Cardiac muscle cell (in vitro differentiated cells and primary cell): ENCODE measurements around the gene CYP2D6. TPM values are rescaled to one million over a fixed set of nuclear protein-coding genes. Genes with fewer than 3 reads are reported as not detected.

ENCODE experiments used
- DNase-seq, 2 donors: peaks; one replicate each; pipeline versions ENCODE4 v3.0.0 to v3.0.0-alpha.2; 2010 to 2017; ENCODE audit warnings: low read depth in 1 of 2, low spot score in 1 of 2
- H3K27ac ChIP-seq: fragments of 200-600 bp; sonication (generic); 2 replicates; pipeline ENCODE4 v1.5.1; 2016
- H3K27me3 ChIP-seq: fragments of 200-600 bp; sonication (generic); 2 replicates; pipeline ENCODE4 v1.6.0; 2016; ENCODE audit warnings: control low read depth
- H3K36me3 ChIP-seq: fragments of 200-600 bp; sonication (generic); 2 replicates; pipeline ENCODE4 v1.5.1; 2016; ENCODE audit warnings: control low read depth
- H3K4me1 ChIP-seq: fragments of 200-600 bp; sonication (generic); 2 replicates; pipeline ENCODE4 v1.8.1; 2017; ENCODE audit warnings: low read depth, mild to moderate bottlenecking, mixed run types
- H3K4me3 ChIP-seq: fragments of 200-600 bp; sonication (generic); 2 replicates; pipeline ENCODE4 v1.5.1; 2016; ENCODE audit warnings: mild to moderate bottlenecking
- H3K9me3 ChIP-seq: fragments of 200-600 bp; sonication (generic); 2 replicates; pipeline ENCODE4 v1.5.1; 2017; ENCODE audit warnings: low read depth, mild to moderate bottlenecking, control low read depth
- CTCF ChIP-seq: IDR thresholded peaks from 2 replicates; pipeline ENCODE4 v1.5.1; 2012; ENCODE audit warnings: low read depth, mild to moderate bottlenecking, low read length
- polyA plus RNA-seq: library from polyadenylated mRNA; unstranded; fragments of >200 nt; fragmentation: Nextera tagmentation; extraction: Ambion mirVana; gene quantifications from 2 replicates; pipeline ENCODE4 v1.2.1, GENCODE V29; 2016
- total RNA-seq: library from RNA; depleted of rRNA; stranded (reverse); fragments of >200 nt; gene quantifications from 2 replicates; pipeline ENCODE4 v1.2.3, GENCODE V29; 2016

CYP2D6 gene
- total and polyA plus RNA-seq, 2 experiments from 2014 or later: 2.2 to 2.6 TPM

GRCh38 chr22:42174062-42174461 is 43.5 kb upstream of the CYP2D6 start:
- no peaks in the 10 kb centered on the region for H3K36me3 ChIP-seq
- no peak for TF ChIP-seq CTCF
- H3K27me3 ChIP-seq: no peaks in the 10 kb centered on the region
- H3K4me3 ChIP-seq: no peak overlapping the region
- DNase-seq: no peak
- H3K4me1 ChIP-seq: peaks cover 21% of the 10 kb centered on the region
- H3K27ac ChIP-seq: no peak overlapping the region
- H3K9me3 ChIP-seq: no peaks in the 10 kb centered on the region

GRCh38 chr22:42173183-42173926 is 42.7 kb upstream of the CYP2D6 start:
- no peak for DNase-seq
- H3K36me3 ChIP-seq: no peaks in the 10 kb centered on the region
- no peak overlapping the region for H3K4me3 ChIP-seq
- TF ChIP-seq CTCF: no peak
- H3K4me1 ChIP-seq: peaks cover 21% of the 10 kb centered on the region
- no peak overlapping the region for H3K27ac ChIP-seq
- H3K9me3 ChIP-seq: no peaks in the 10 kb centered on the region
- no peaks in the 10 kb centered on the region for H3K27me3 ChIP-seq

GRCh38 chr22:42172773-42173172 is 42.2 kb upstream of the CYP2D6 start:
- Histone ChIP-seq H3K27me3 (no peaks in the 10 kb centered on the region), H3K4me3 (no peak overlapping the region), H3K36me3 (no peaks in the 10 kb centered on the region), H3K9me3 (no peaks in the 10 kb centered on the region), H3K4me1 (peaks cover 21% of the 10 kb centered on the region), H3K27ac (no peak overlapping the region)
- peak in 1 of 2 donors; percentile 47 for DNase-seq
- no peak for TF ChIP-seq CTCF

DNA sequence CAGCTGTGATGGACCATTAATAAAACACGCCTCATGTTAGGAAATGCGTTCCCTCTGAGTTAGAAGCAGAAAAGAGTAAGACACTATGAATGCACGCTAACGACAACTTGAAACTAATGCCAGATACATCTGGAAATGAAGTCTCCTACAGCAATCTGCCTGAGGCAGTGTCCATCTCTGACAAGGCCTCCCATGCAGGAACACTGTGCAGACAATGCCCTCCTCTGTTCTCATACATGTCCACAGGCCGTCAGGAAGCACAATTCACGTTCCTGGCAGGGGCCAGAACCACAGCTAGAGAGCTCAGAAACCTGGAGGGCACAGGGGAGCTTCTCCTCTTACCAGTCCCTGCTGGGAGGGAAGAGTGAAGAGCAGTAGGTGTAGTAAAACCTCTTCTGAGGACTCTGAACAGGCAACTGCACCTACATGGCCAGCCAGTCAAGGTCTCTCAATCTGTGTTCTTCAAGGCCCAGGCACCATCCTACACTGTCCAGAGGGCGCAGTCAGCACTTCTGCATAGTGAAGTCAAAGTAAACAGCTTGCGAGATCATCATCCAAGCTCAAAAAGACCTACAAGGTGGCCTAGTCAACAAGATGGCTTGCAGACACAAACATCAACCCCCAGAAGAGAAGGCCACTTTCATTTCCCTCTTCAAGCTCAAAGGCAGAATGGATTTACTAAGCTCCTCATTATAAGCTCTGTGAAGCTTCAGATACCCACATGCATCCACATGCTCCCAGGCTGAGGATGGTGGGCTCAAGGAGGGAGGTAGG is 41.5 kb upstream of the CYP2D6 start:
- H3K4me1 ChIP-seq: peaks cover 22% of the 10 kb centered on the region
- no peak overlapping the region for H3K27ac ChIP-seq
- TF ChIP-seq CTCF: no peak
- DNase-seq: no peak
- H3K36me3 ChIP-seq: no peaks in the 10 kb centered on the region
- no peaks in the 10 kb centered on the region for H3K27me3 ChIP-seq
- no peak overlapping the region for H3K4me3 ChIP-seq
- no peaks in the 10 kb centered on the region for H3K9me3 ChIP-seq

GRCh38 chr22:42171417-42171816 is 40.8 kb upstream of the CYP2D6 start:
- no peak overlapping the region for H3K4me3 ChIP-seq
- no peaks in the 10 kb centered on the region for H3K36me3 ChIP-seq
- no peaks in the 10 kb centered on the region for H3K27me3 ChIP-seq
- TF ChIP-seq CTCF: no peak
- DNase-seq: no peak
- H3K27ac ChIP-seq: no peak overlapping the region
- peaks cover 27% of the 10 kb centered on the region for H3K4me1 ChIP-seq
- no peaks in the 10 kb centered on the region for H3K9me3 ChIP-seq
